ENCODE data around the gene KCTD6. TPM values are rescaled to one million over a fixed set of nuclear protein-coding genes. Genes with fewer than 3 reads are reported as not detected.

The KCTD6 gene
- 6.5 to 7.4 TPM (median 7.2 TPM) in 5 replicates for total RNA-seq (2022; extraction: Qiagen RNA extraction)

GRCh38 chr3:58491506-58492402 lies at the start of gene KCTD6:
Gene KCTD6 (plus strand): TSS chr3:58492096. CDS start chr3:58498756, 6,660 bp downstream.

GRCh38 chr3:58536501-58537411 lies 44.9 kb downstream of the KCTD6 start, which contains the start of gene ACOX2:
Gene ACOX2 (minus strand): TSS chr3:58537190. CDS start chr3:58535106, 2,084 bp downstream.

Other genes starting within 250 kb of the KCTD6 start
- 11.1 to 13.0 TPM (median 11.6 TPM) in 5 replicates for gene RPP14, start 185.9 kb upstream of the KCTD6 start, total RNA-seq (2022; extraction: Qiagen RNA extraction)
- gene HTD2, start 185.6 kb upstream of the KCTD6 start, total RNA-seq (2022; extraction: Qiagen RNA extraction), result 6.4 to 7.4 TPM (median 6.9 TPM) in 5 replicates
- 3.8 to 6.5 TPM (median 5.9 TPM) in 5 replicates for gene PXK, start 159.2 kb upstream of the KCTD6 start, total RNA-seq (2022; extraction: Qiagen RNA extraction)
- 52.3 to 59.1 TPM (median 56.3 TPM) in 5 replicates for gene PDHB, start 58.3 kb upstream of the KCTD6 start, total RNA-seq (2022; extraction: Qiagen RNA extraction)
- gene ACOX2, start 45.1 kb downstream of the KCTD6 start, total RNA-seq (2022; extraction: Qiagen RNA extraction), result 6.0 to 9.0 TPM (median 7.1 TPM) in 5 replicates
- 0.37 to 0.54 TPM (median 0.46 TPM) in 5 replicates for gene FAM107A, start 85.3 kb downstream of the KCTD6 start, total RNA-seq (2022; extraction: Qiagen RNA extraction)
- gene FAM3D, start 174.7 kb downstream of the KCTD6 start, total RNA-seq (2022; extraction: Qiagen RNA extraction), result not detected in 5 replicates